BJ (cell line): ENCODE data around the gene STX2. TPM values are rescaled to one million over a fixed set of nuclear protein-coding genes. Genes with fewer than 3 reads are reported as not detected.

Experiments
- CTCF ChIA-PET: fragments of 350-600 bp; formaldehyde crosslinking; extraction: SDS; loops from one replicate; lab custom pipeline; 2021; ENCODE audit warnings: antibody characterized with exemption, inconsistent platforms; lab: Yijun Ruan, JAX
- POLR2A ChIA-PET: fragments of 300-600 bp; sonication (Branson Sonifier 250); formaldehyde crosslinking; extraction: SDS; loops from one replicate; lab custom pipeline; 2021; ENCODE audit warnings: antibody characterized with exemption; lab: Charles Lee
- DNase-seq: peaks from one replicate; pipeline ENCODE4 v3.0.0-alpha.2; 2011; ENCODE audit warnings: low read depth
- H3K27me3 ChIP-seq: 2 replicates; pipeline ENCODE4 v1.6.0; 2011; ENCODE audit warnings: low read length; ENCODE audit not compliant: control insufficient read depth, insufficient read depth
- H3K36me3 ChIP-seq: 2 replicates; pipeline ENCODE4 v1.5.1; 2011; ENCODE audit warnings: low read length; ENCODE audit not compliant: control insufficient read depth, insufficient read depth
- H3K4me3 ChIP-seq: 2 replicates; pipeline ENCODE4 v1.5.1; 2011; ENCODE audit warnings: low read depth, mild to moderate bottlenecking, control low read depth, low read length
- polyA plus RNA-seq: library from polyadenylated mRNA; depleted of rRNA; stranded (reverse); fragments of >200 nt; gene quantifications from 2 replicates; pipeline ENCODE4 v1.2.3, GENCODE V29; 2011
- TF ChIP-seq, protein P1 (sequence below): IDR thresholded peaks from 2 replicates; pipeline ENCODE4 v1.5.1; 2011; ENCODE audit warnings: low read depth, mild to moderate bottlenecking, control low read depth, inconsistent platforms, low read length, moderate library complexity; ENCODE audit not compliant: insufficient read depth

Gene STX2
- polyA plus RNA-seq, 1 experiment: 26.0 TPM

DNA sequence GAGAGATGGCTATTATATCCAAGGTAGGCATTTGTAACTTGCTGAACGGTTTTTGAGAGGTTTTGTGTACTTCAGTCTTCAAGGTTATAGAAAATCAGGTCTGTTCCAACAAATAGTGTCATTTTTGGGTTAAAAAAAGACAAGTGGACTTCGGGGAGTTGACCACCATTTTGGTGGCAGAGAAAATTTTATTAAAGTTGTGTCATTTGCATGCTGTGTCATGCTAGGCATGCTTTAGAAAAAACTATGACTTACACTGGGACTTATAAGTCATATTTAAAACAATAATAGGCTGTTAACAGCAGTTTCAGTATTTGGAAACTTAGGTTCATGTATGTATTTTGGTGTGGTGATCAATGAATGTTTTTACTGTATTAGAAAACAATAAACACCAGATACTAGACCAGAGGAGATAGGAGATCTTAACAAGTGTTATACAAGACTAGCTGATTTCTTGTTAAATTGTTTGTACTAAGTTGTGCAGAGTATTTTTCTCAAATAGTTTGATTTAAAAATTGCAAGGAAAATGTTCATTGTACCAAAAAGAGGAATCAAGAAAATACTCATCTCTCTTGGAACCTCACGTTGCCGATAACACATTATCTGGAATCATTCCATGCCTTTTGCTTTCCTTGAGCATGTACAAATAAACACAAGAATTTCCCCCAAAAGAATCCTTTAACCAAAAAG, 34.2 kb upstream of the STX2 start:
- ChIA-PET POLR2A (no interaction called here), CTCF (no interaction called here)
- DNase-seq: no peak
- TF ChIP-seq, protein P1, sequence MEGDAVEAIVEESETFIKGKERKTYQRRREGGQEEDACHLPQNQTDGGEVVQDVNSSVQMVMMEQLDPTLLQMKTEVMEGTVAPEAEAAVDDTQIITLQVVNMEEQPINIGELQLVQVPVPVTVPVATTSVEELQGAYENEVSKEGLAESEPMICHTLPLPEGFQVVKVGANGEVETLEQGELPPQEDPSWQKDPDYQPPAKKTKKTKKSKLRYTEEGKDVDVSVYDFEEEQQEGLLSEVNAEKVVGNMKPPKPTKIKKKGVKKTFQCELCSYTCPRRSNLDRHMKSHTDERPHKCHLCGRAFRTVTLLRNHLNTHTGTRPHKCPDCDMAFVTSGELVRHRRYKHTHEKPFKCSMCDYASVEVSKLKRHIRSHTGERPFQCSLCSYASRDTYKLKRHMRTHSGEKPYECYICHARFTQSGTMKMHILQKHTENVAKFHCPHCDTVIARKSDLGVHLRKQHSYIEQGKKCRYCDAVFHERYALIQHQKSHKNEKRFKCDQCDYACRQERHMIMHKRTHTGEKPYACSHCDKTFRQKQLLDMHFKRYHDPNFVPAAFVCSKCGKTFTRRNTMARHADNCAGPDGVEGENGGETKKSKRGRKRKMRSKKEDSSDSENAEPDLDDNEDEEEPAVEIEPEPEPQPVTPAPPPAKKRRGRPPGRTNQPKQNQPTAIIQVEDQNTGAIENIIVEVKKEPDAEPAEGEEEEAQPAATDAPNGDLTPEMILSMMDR: no peak
- Histone ChIP-seq H3K36me3 (peaks cover 6% of the 10 kb centered on the region), H3K27me3 (no peaks in the 10 kb centered on the region), H3K4me3 (peak overlapping the region; percentile 85)

- TF ChIP-seq, protein P1: no peak
- Histone ChIP-seq H3K4me3 (peak overlapping the region; percentile 85), H3K36me3 (peaks cover 6% of the 10 kb centered on the region), H3K27me3 (no peaks in the 10 kb centered on the region)
- DNase-seq: no peak
- ChIA-PET POLR2A (no interaction called here), CTCF (no interaction called here)
Measured at GRCh38 chr12:130872179-130873096, 33.4 kb upstream of the STX2 start.

GRCh38 chr12:130871286-130872178, 32.5 kb upstream of the STX2 start, which contains the start of gene RAN:
Gene RAN (plus strand): TSS chr12:130872066. CDS start chr12:130872594, 528 bp downstream.
- ChIA-PET CTCF (interaction anchor here (0.6 to 1.7 kb wide), 7 partner anchors 13 to 45 kb away, joined by 3 to 6 read pairs (median 3); no protein-coding TSS in a partner anchor), POLR2A (no interaction called here)
- peak within 1 kb of the TSS; percentile 85 for H3K4me3 ChIP-seq

GRCh38 chr12:130870442-130871285, 31.6 kb upstream of the STX2 start:
- Histone ChIP-seq H3K4me3 (peak overlapping the region; percentile 55), H3K27me3 (no peaks in the 10 kb centered on the region), H3K36me3 (peaks cover 6% of the 10 kb centered on the region)
- peak; percentile 66 for DNase-seq
- TF ChIP-seq, protein P1: peak; percentile 73
- ChIA-PET CTCF (interaction anchor here (0.6 to 1.7 kb wide), 10 partner anchors 8 to 44 kb away, joined by 3 to 6 read pairs (median 3); no protein-coding TSS in a partner anchor), POLR2A (no interaction called here)

More at GRCh38 chr12:130871286-130872178, 32.5 kb upstream of the STX2 start, which contains the start of gene RAN:
- peak; percentile 68 for DNase-seq
- TF ChIP-seq, protein P1: no peak
- H3K36me3 ChIP-seq: peaks cover 6% of the 10 kb centered on the region
- H3K27me3 ChIP-seq: no peaks in the 10 kb centered on the region
